Sigmoid colon (tissue), 4 donors: Measurements from ENCODE around the gene ACTN1.

Source experiments
- EP300 ChIP-seq, 4 donors: sonication (generic); formaldehyde crosslinking; IDR thresholded peaks; one replicate each; pipeline ENCODE4 v1.6.1; 2017; ENCODE audit warnings: antibody characterized with exemption in 4 of 4
- POLR2A ChIP-seq, 2 donors: fragments of 450-650 bp; IDR thresholded peaks; one replicate each; pipeline ENCODE4 v1.6.1; 2016; ENCODE audit warnings: antibody characterized with exemption in 2 of 2, mild to moderate bottlenecking in 2 of 2, moderate library complexity in 2 of 2
- POLR2AphosphoS5 ChIP-seq, 4 donors: sonication (generic); formaldehyde crosslinking; IDR thresholded peaks; one replicate each; pipeline ENCODE4 v1.6.1; 2017; ENCODE audit warnings: antibody characterized with exemption in 4 of 4
- TF ChIP-seq, protein P1 (sequence below), 4 experiments: fragments of 450-650 bp in 3 of 4; fragments of 200-600 bp in 1 of 4; IDR thresholded peaks; one replicate each; pipeline ENCODE4 v1.5.1; 2016 to 2019; ENCODE audit warnings: antibody characterized with exemption in 4 of 4, mild to moderate bottlenecking in 3 of 4, moderate library complexity in 2 of 4

DNA sequence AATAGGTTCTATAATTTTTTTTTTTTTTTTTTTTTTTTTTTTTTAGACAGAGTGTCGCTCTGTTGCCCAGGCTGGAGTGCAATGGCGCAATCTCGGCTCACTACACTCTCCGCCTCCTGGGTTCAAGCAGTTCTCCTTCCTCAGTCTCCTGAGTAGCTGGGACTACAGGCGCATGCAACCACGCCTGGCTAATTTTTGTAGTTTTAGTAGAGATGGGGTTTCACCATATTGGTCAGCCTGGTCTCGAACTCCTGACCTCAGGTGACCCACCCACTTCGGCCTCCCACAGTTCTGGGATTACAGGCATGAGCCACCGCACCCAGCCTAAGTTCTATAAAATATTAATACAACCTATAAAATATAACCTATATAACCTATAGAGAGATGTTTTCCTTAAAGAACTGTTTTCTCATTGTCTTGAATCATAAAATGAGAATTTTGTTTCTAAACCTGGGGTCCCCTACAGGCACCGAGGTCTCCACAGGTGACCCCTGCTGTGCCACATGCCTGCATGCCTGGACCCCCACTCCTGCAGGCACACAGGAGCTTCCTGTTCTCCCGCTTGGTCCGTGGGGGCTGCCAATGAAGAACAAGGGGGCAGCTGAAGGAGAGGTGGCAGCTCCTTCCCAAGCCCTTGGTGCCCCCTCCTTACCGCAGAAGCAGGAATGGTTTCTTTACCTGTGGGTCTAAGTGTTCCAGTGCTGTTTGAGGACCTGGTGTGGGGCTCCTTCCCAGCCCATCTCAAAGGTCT is 115.3 kb downstream of the ACTN1 start:
- TF ChIP-seq, protein P1, sequence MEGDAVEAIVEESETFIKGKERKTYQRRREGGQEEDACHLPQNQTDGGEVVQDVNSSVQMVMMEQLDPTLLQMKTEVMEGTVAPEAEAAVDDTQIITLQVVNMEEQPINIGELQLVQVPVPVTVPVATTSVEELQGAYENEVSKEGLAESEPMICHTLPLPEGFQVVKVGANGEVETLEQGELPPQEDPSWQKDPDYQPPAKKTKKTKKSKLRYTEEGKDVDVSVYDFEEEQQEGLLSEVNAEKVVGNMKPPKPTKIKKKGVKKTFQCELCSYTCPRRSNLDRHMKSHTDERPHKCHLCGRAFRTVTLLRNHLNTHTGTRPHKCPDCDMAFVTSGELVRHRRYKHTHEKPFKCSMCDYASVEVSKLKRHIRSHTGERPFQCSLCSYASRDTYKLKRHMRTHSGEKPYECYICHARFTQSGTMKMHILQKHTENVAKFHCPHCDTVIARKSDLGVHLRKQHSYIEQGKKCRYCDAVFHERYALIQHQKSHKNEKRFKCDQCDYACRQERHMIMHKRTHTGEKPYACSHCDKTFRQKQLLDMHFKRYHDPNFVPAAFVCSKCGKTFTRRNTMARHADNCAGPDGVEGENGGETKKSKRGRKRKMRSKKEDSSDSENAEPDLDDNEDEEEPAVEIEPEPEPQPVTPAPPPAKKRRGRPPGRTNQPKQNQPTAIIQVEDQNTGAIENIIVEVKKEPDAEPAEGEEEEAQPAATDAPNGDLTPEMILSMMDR (IDR thresholded peaks at IDR 0.05): no peak
- no peak for TF ChIP-seq POLR2AphosphoS5 (IDR thresholded peaks at IDR 0.05)
- no peak for TF ChIP-seq POLR2A (IDR thresholded peaks at IDR 0.05)
- TF ChIP-seq EP300 (IDR thresholded peaks at IDR 0.05): no peak
